ENCODE data around the gene PSMG4. TPM values are rescaled to one million over a fixed set of nuclear protein-coding genes. Genes with fewer than 3 reads are reported as not detected.

The PSMG4 gene
- total RNA-seq, 3 donors from 2014 or later (not counting 1 experiment from before 2014, with no cell fraction given) = 8.3 to 15.3 (median 11.3) TPM

- DNase-seq (no peak), ATAC-seq (no peak)
- H3K4me1 Mint-ChIP-seq = peaks cover 36 to 57% of the 10 kb centered on the region in 2 donors
- H3K36me3 ChIP-seq (ENCODE audit: control insufficient read depth, insufficient read depth, low read length) = peaks cover 16% of the 10 kb centered on the region
- no peak overlapping the region for H3K4me3 ChIP-seq (ENCODE audit: low read length)
- no peak overlapping the region for H3K27ac Mint-ChIP-seq
- H3K4me1 ChIP-seq (ENCODE audit: control insufficient read depth, insufficient read depth, low read length) = peaks cover 24% of the 10 kb centered on the region
- no peaks in the 10 kb centered on the region for H3K27me3 Mint-ChIP-seq (ENCODE audit: low read depth in 2 of 2)
- H3K4me3 Mint-ChIP-seq = no peak overlapping the region
- no peaks in the 10 kb centered on the region for H3K9me3 ChIP-seq (ENCODE audit: control insufficient read depth, insufficient read depth, low read length)
- H3K9me3 Mint-ChIP-seq = no peaks in the 10 kb centered on the region
- intact Hi-C loops (cut with micrococcal nuclease) = no loop called here
- TF ChIP-seq CTCF (IDR thresholded peaks at IDR 0.05) = no peak
- no peak overlapping the region for H3K27ac ChIP-seq (ENCODE audit: low read length)
- H3K27me3 ChIP-seq (ENCODE audit: control insufficient read depth, insufficient read depth, low read length) = no peaks in the 10 kb centered on the region
- WGBS (ENCODE audit: insufficient coverage) = 89% methylated on average over 3 of the region's 3 CpGs
- no peaks in the 10 kb centered on the region for H3K36me3 Mint-ChIP-seq
Measured at GRCh38 chr6:3264356-3264755, 5.6 kb downstream of the PSMG4 start.

GRCh38 chr6:3265671-3266070 lies 6.9 kb downstream of the PSMG4 start:
- Histone ChIP-seq H3K9me3 (ENCODE audit: control insufficient read depth, insufficient read depth, low read length) (no peaks in the 10 kb centered on the region), H3K36me3 (ENCODE audit: control insufficient read depth, insufficient read depth, low read length) (peaks cover 21% of the 10 kb centered on the region), H3K27me3 (ENCODE audit: control insufficient read depth, insufficient read depth, low read length) (no peaks in the 10 kb centered on the region), H3K27ac (ENCODE audit: low read length) (no peak overlapping the region), H3K4me1 (ENCODE audit: control insufficient read depth, insufficient read depth, low read length) (peaks cover 11% of the 10 kb centered on the region), H3K4me3 (ENCODE audit: low read length) (no peak overlapping the region)
- no peak for TF ChIP-seq CTCF (IDR thresholded peaks at IDR 0.05)
- Mint-ChIP-seq H3K4me3 (no peak overlapping the region), H3K27me3 (ENCODE audit: low read depth in 2 of 2) (no peaks in the 10 kb centered on the region), H3K9me3 (no peaks in the 10 kb centered on the region), H3K36me3 (no peaks in the 10 kb centered on the region), H3K27ac (no peak overlapping the region), H3K4me1 (peaks cover 28 to 46% of the 10 kb centered on the region in 2 donors)
- 74% methylated on average over 9 of the region's 9 CpGs for WGBS (ENCODE audit: insufficient coverage)
- ATAC-seq (no peak), DNase-seq (no peak)
- intact Hi-C loops (cut with micrococcal nuclease) = no loop called here

- H3K27ac ChIP-seq (ENCODE audit: low read length) = no peak overlapping the region
- H3K4me3 ChIP-seq (ENCODE audit: low read length) = no peak overlapping the region
- 54% methylated on average over 9 of the region's 9 CpGs for WGBS (ENCODE audit: insufficient coverage)
- peaks cover 6% of the 10 kb centered on the region for H3K4me1 ChIP-seq (ENCODE audit: control insufficient read depth, insufficient read depth, low read length)
- no peaks in the 10 kb centered on the region for H3K27me3 ChIP-seq (ENCODE audit: control insufficient read depth, insufficient read depth, low read length)
- Mint-ChIP-seq H3K9me3 (no peaks in the 10 kb centered on the region), H3K27ac (no peak overlapping the region), H3K4me3 (no peak overlapping the region), H3K27me3 (ENCODE audit: low read depth in 2 of 2) (no peaks in the 10 kb centered on the region), H3K36me3 (no peaks in the 10 kb centered on the region), H3K4me1 (peaks cover 27 to 45% of the 10 kb centered on the region in 2 donors)
- peaks cover 24% of the 10 kb centered on the region for H3K36me3 ChIP-seq (ENCODE audit: control insufficient read depth, insufficient read depth, low read length)
- intact Hi-C loops (cut with micrococcal nuclease) = no loop called here
- ATAC-seq (no peak), DNase-seq (no peak)
- TF ChIP-seq CTCF (IDR thresholded peaks at IDR 0.05) = no peak
- no peaks in the 10 kb centered on the region for H3K9me3 ChIP-seq (ENCODE audit: control insufficient read depth, insufficient read depth, low read length)
Measured at GRCh38 chr6:3266170-3266569, 7.4 kb downstream of the PSMG4 start.

- H3K27me3 Mint-ChIP-seq (ENCODE audit: low read depth in 2 of 2) = no peaks in the 10 kb centered on the region
- 93% methylated on average over 4 of the region's 5 CpGs for WGBS (ENCODE audit: insufficient coverage)
- H3K4me3 Mint-ChIP-seq = no peak overlapping the region
- H3K9me3 Mint-ChIP-seq = no peaks in the 10 kb centered on the region
- intact Hi-C loops (cut with micrococcal nuclease) = no loop called here
- Histone ChIP-seq H3K9me3 (ENCODE audit: control insufficient read depth, insufficient read depth, low read length) (no peaks in the 10 kb centered on the region), H3K27me3 (ENCODE audit: control insufficient read depth, insufficient read depth, low read length) (no peaks in the 10 kb centered on the region), H3K36me3 (ENCODE audit: control insufficient read depth, insufficient read depth, low read length) (peaks cover 33% of the 10 kb centered on the region), H3K4me1 (ENCODE audit: control insufficient read depth, insufficient read depth, low read length) (no peaks in the 10 kb centered on the region), H3K27ac (ENCODE audit: low read length) (no peak overlapping the region), H3K4me3 (ENCODE audit: low read length) (no peak overlapping the region)
- H3K36me3 Mint-ChIP-seq = no peaks in the 10 kb centered on the region
- no peak overlapping the region for H3K27ac Mint-ChIP-seq
- H3K4me1 Mint-ChIP-seq = peaks cover 24 to 37% of the 10 kb centered on the region in 2 donors
- DNase-seq (no peak), ATAC-seq (no peak)
- TF ChIP-seq CTCF (IDR thresholded peaks at IDR 0.05) = no peak
Measured at GRCh38 chr6:3267162-3267561, 8.4 kb downstream of the PSMG4 start.
